NCI-H524 (cell line): Measurements from ENCODE around the gene SH3GL3.

Source experiments
- DNase-seq, 2 experiments: peaks; one replicate each; lab custom pipeline; 2025; lab: John Stamatoyannopoulos, UW

Gene SH3GL3

GRCh38 chr15:83565553-83566159 lies 118.5 kb downstream of the SH3GL3 start:
- peak; percentile 33 to 55 for DNase-seq

GRCh38 chr15:83567318-83567717 lies 120.2 kb downstream of the SH3GL3 start:
- DNase-seq = no peak

- DNase-seq = no peak
Measured at GRCh38 chr15:83569341-83569740, 122.2 kb downstream of the SH3GL3 start.

- no peak for DNase-seq
Measured at GRCh38 chr15:83570756-83571155, 123.6 kb downstream of the SH3GL3 start.

GRCh38 chr15:83571820-83572707 lies 124.9 kb downstream of the SH3GL3 start:
- DNase-seq = peak; percentile 2 to 41

GRCh38 chr15:83574345-83574744 lies 127.2 kb downstream of the SH3GL3 start:
- no peak for DNase-seq

GRCh38 chr15:83578691-83579090 lies 131.6 kb downstream of the SH3GL3 start:
- no peak for DNase-seq

- no peak for DNase-seq
Measured at GRCh38 chr15:83581381-83581780, 134.2 kb downstream of the SH3GL3 start.

GRCh38 chr15:83582381-83582780 lies 135.2 kb downstream of the SH3GL3 start:
- DNase-seq = no peak

GRCh38 chr15:83585601-83586335 lies 138.6 kb downstream of the SH3GL3 start:
- DNase-seq = no peak

- no peak for DNase-seq
Measured at GRCh38 chr15:83587091-83587490, 139.9 kb downstream of the SH3GL3 start.

- DNase-seq = no peak
Measured at GRCh38 chr15:83588441-83588840, 141.3 kb downstream of the SH3GL3 start.

- no peak for DNase-seq
Measured at GRCh38 chr15:83592370-83593040, 145.4 kb downstream of the SH3GL3 start.

GRCh38 chr15:83595191-83595590 lies 148.1 kb downstream of the SH3GL3 start:
- no peak for DNase-seq

GRCh38 chr15:83598031-83598430 lies 150.9 kb downstream of the SH3GL3 start:
- DNase-seq = no peak

GRCh38 chr15:83602021-83602420 lies 154.9 kb downstream of the SH3GL3 start:
- DNase-seq = no peak

GRCh38 chr15:83604549-83604948 lies 157.4 kb downstream of the SH3GL3 start:
- no peak for DNase-seq

GRCh38 chr15:83605111-83605945 lies 158.2 kb downstream of the SH3GL3 start:
- no peak for DNase-seq

- no peak for DNase-seq
Measured at GRCh38 chr15:83610132-83610531, 163.0 kb downstream of the SH3GL3 start.

- no peak for DNase-seq
Measured at GRCh38 chr15:83610901-83611685, 164.0 kb downstream of the SH3GL3 start.
